ENCODE results near the gene PLXNA3.

Gene PLXNA3

DNA sequence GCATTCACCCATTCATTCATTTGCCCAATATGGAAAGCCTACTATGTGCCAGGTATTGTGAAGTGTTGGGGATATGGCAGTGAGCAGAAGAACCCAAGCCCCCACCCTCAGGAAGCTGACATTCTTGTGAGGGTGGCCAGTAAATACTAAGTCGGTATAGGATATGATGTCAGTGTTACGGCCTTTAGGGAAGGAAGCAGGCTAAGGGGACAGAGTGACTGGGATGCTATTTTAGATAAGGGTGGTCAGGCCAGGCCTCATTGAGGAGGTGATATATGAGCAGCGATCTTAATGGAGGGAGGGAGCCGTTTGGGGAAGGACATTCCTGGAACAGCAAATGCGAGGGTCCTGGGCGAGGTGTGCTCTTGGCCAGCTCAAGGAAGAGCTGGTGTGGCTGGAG, 27.6 kb upstream of the PLXNA3 start:
- TF ChIP-seq CTCF (IDR thresholded peaks at IDR 0.05; ENCODE audit: low read depth, low read length), result no peak
- H3K4me3 ChIP-seq (ENCODE audit: low read depth, low read length), result no peak overlapping the region

- no peak for TF ChIP-seq CTCF (IDR thresholded peaks at IDR 0.05; ENCODE audit: low read depth, low read length)
- H3K4me3 ChIP-seq (ENCODE audit: low read depth, low read length), result no peak overlapping the region
These were observed 27.2 kb upstream of the PLXNA3 start for GRCh38 chrX:154430916-154431315.

- no peak overlapping the region for H3K4me3 ChIP-seq (ENCODE audit: low read depth, low read length)
- no peak for TF ChIP-seq CTCF (IDR thresholded peaks at IDR 0.05; ENCODE audit: low read depth, low read length)
These were observed 26.7 kb upstream of the PLXNA3 start for GRCh38 chrX:154431341-154431740.

GRCh38 chrX:154432210-154432609, 25.9 kb upstream of the PLXNA3 start:
- H3K4me3 ChIP-seq (ENCODE audit: low read depth, low read length), result no peak overlapping the region
- no peak for TF ChIP-seq CTCF (IDR thresholded peaks at IDR 0.05; ENCODE audit: low read depth, low read length)

DNA sequence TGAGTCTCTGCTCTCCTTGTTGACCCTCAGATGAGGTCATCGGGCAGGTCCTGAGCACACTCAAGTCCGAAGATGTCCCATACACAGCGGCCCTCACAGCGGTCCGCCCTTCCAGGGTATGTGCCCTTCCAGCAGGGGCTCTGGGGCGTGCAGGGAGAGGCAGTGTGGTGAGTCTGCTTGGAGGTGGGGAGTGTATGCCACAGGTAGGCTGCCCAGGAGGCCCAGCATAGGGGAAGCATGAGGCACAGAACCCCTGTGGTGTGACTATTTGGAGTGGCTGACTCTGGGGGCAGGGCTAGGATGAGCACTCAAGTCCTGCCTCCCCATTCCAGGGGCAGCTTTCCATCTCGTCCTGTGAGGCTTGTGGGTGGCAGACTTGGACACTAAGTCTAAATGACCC, 24.5 kb upstream of the PLXNA3 start:
- no peak for TF ChIP-seq CTCF (IDR thresholded peaks at IDR 0.05; ENCODE audit: low read depth, low read length)

DNA sequence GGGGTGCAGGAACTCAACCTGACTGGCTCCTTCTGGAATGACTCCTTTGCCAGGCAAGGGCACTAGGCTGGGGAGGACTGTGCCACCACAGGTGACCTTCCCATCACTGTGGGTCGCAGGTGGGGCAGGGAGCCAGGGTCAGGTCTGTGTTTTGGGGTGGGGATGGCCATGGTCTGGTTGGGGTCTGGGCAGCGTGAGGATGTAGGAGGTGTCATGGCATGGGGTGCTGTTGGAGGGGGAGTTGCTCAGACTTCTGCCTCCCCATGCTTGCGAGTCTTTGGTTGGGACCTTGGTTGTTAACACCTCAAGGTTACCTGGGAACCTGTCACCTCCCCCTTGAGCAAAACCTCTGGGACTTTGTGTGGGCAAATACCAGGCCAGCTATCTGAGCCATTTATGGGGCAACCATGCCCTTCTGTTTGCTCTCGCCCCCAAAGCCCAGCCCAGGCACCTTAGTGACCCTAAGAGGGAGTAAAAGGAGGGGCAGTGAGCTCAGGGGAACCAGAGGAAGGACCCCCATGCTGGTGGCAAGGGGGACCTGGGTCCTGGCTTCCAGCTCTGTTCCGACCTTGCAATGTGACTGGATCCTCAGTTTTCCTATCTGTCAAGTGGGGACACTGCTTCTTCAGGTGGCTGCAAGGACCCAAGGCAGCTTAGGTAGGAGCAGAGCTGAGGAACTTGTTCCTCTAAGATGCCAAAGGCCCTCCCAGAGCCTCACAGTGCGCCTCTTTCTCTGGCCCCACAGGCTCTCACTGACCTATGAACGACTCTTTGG, 23.5 kb upstream of the PLXNA3 start:
- no peak overlapping the region for H3K4me3 ChIP-seq (ENCODE audit: low read depth, low read length)
- no peak for TF ChIP-seq CTCF (IDR thresholded peaks at IDR 0.05; ENCODE audit: low read depth, low read length)

More for the DNA sequence above, 24.5 kb upstream of the PLXNA3 start:
- H3K4me3 ChIP-seq (ENCODE audit: low read depth, low read length), result no peak overlapping the region

DNA sequence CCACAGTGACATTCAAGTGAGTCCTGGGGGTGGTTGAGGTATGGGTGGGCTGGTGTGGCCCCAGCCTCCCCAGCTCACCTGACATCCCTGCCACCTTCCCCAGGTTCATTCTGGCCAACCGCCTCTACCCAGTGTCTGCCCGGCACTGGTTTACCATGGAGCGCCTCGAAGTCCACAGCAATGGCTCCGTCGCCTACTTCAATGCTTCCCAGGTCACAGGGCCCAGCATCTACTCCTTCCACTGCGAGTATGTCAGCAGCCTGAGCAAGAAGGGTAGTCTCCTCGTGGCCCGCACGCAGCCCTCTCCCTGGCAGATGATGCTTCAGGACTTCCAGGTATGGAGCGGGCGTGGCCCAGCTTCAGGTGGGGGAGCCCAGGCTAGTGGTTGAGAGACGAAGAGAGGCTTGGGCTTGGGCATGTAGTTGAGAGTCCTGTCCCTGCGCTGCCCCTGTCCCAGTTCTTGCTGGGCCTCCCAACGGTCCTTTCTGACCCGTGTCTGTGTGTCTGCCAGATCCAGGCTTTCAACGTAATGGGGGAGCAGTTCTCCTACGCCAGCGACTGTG, 22.8 kb upstream of the PLXNA3 start:
- no peak overlapping the region for H3K4me3 ChIP-seq (ENCODE audit: low read depth, low read length)
- TF ChIP-seq CTCF (IDR thresholded peaks at IDR 0.05; ENCODE audit: low read depth, low read length), result no peak
